Common myeloid progenitor, CD34-positive (primary cell): Measurements from ENCODE around the gene RMND5B. TPM values are rescaled to one million over a fixed set of nuclear protein-coding genes. Genes with fewer than 3 reads are reported as not detected.
"Not testable (repeated sequence)": the region's sequence is repeated elsewhere in the genome, so short reads cannot be mapped to it uniquely, and the experiment has no call there.

ENCODE experiments used
- CTCF ChIA-PET: fragments of 350-600 bp; sonication (Branson Sonifier 250); formaldehyde crosslinking; loops from one replicate; lab custom pipeline; 2021; ENCODE audit warnings: antibody characterized with exemption; lab: Charles Lee
- POLR2A ChIA-PET: fragments of 350-600 bp; sonication (Branson Sonifier 250); formaldehyde crosslinking; loops from one replicate; lab custom pipeline; 2021; ENCODE audit warnings: antibody characterized with exemption; lab: Charles Lee
- DNase-seq, 3 donors: peaks; one replicate each; pipeline versions ENCODE4 v3.0.0 to v3.0.0-alpha.2; 2013
- H3K27ac ChIP-seq, 2 experiments: 1 replicate in 1 of 2; 2 replicates in 1 of 2; pipeline ENCODE4 v1.7.0; 2013; ENCODE audit warnings: inconsistent platforms in 2 of 2, low read length in 2 of 2, mild to moderate bottlenecking in 2 of 2, low read depth in 1 of 2, moderate library complexity in 1 of 2; ENCODE audit not compliant: severe bottlenecking in 2 of 2, insufficient read depth in 1 of 2, poor library complexity in 1 of 2
- H3K27me3 ChIP-seq, 5 experiments: replicated peaks in 2 of 5; 1 replicate in 3 of 5; 2 replicates in 2 of 5; pipeline versions ENCODE4 v1.6.1 to v1.7.0; 2013; ENCODE audit warnings: low read length in 4 of 5, mild to moderate bottlenecking in 2 of 5, moderate library complexity in 2 of 5, inconsistent platforms in 1 of 5; ENCODE audit not compliant: insufficient read depth in 5 of 5, control insufficient read depth in 4 of 5
- H3K36me3 ChIP-seq, 4 experiments: 1 replicate in 2 of 4; 2 replicates in 2 of 4; pipeline versions ENCODE4 v1.6.1 to v1.7.0; 2013; ENCODE audit warnings: low read length in 3 of 4, control low read depth in 1 of 4, mild to moderate bottlenecking in 1 of 4; ENCODE audit not compliant: control insufficient read depth in 4 of 4, insufficient read depth in 4 of 4
- H3K4me1 ChIP-seq, 4 experiments: 1 replicate in 3 of 4; 2 replicates in 1 of 4; pipeline versions ENCODE4 v1.6.1 to v1.7.1; 2013; ENCODE audit warnings: low read length in 3 of 4, mild to moderate bottlenecking in 3 of 4, control low read depth in 1 of 4, inconsistent platforms in 1 of 4, moderate library complexity in 1 of 4; ENCODE audit not compliant: control insufficient read depth in 4 of 4, insufficient read depth in 4 of 4; ENCODE audit errors: control extremely low read depth in 1 of 4
- H3K4me3 ChIP-seq, 7 experiments: 1 replicate in 4 of 7; 2 replicates in 3 of 7; pipeline versions ENCODE4 v1.5.1 to v1.7.0; 2013; ENCODE audit warnings: mild to moderate bottlenecking in 7 of 7, low read length in 6 of 7, moderate library complexity in 6 of 7, inconsistent platforms in 2 of 7, low read depth in 2 of 7, control low read depth in 1 of 7; ENCODE audit not compliant: insufficient read depth in 4 of 7, control insufficient read depth in 1 of 7; ENCODE audit errors: extremely low read depth in 1 of 7
- H3K9me3 ChIP-seq, 5 experiments: 1 replicate in 4 of 5; 2 replicates in 1 of 5; pipeline versions ENCODE4 v1.6.1 to v1.7.1; 2013; ENCODE audit warnings: low read length in 4 of 5, mild to moderate bottlenecking in 2 of 5, inconsistent platforms in 1 of 5, low read depth in 1 of 5, moderate library complexity in 1 of 5; ENCODE audit not compliant: control insufficient read depth in 4 of 5, insufficient read depth in 2 of 5; ENCODE audit errors: control extremely low read depth in 1 of 5
- WGBS: methylation state at CpG from one replicate; pipeline ENCODE4 v1.1.5; 2013; ENCODE audit not compliant: insufficient coverage; 5-methylcytosine and 5-hydroxymethylcytosine counted together
- polyA plus RNA-seq: library from polyadenylated mRNA; unstranded; fragments of 120-200 nt; gene quantifications from one replicate; pipeline ENCODE4 v1.2.1, GENCODE V29; 2013

RMND5B gene, protein sequence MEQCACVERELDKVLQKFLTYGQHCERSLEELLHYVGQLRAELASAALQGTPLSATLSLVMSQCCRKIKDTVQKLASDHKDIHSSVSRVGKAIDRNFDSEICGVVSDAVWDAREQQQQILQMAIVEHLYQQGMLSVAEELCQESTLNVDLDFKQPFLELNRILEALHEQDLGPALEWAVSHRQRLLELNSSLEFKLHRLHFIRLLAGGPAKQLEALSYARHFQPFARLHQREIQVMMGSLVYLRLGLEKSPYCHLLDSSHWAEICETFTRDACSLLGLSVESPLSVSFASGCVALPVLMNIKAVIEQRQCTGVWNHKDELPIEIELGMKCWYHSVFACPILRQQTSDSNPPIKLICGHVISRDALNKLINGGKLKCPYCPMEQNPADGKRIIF
- polyA plus RNA-seq = 18.8 TPM

DNA sequence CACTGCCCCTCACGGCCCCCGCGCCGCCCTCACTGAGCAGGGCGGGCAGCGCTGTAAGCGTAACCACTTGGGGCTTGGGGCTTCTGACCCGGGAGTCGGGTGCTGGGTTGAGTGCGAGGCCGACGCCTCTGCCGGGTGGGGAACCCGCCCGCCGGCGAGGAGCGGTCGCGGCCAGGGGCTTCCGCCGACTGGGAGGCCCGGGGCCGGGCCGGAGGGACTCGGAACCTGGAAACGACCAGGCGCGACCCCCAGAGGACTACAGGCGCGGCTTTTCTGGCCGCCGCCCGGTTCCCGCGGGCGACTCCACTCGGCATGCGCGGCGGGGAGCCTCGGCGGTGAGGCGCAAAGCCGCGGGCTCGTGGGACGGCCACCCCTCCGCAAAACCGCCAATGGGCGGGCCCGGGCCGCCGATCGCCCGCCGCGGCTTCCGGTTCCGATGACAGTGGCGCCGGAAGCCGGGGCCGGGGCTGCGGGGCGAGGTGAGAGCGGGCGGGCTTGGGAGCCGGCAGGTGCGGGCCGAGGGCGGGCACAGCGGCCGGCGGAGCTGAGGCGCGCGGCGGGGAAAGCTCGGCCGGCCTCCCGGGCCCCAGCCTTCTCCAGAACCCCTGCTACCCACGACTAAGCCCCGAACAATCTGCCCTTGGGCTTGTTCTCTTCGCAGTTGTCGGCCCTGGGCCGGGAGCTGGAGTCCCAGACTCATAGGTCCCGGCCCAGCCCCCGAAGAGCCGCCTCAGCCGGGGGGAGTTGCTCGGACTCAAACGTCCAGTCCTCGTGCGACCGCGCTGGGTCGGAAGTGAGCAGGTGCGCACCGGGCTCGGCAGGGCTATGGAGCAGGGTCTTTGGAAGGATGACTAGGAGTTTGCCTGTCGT is at the start of gene RMND5B:
Gene RMND5B (plus strand): TSS at position 439 of the 870 bp plus-strand sequence. CDS start 7,106 bp downstream, outside the sequence.
- WGBS = under 1% methylated on average over 66 of the region's 102 CpGs
- Histone ChIP-seq H3K4me3 (peak within 1 kb of the TSS; percentile 43 to 86 (median 72)), H3K9me3 (no peaks in the 10 kb centered on the region), H3K36me3 (peaks cover 0 to 11% (median 7%) of the 10 kb centered on the region in 4 experiments), H3K27ac (peak within 1 kb of the TSS in 1 of 2 experiments; percentile 73), H3K4me1 (peaks cover 0 to 35% (median 28%) of the 10 kb centered on the region in 4 experiments), H3K27me3 (no peaks in the 10 kb centered on the region)
- ChIA-PET POLR2A (interaction anchor here (1.2 to 1.6 kb wide), 3 partner anchors 11 to 16 kb away, joined by 3 to 10 read pairs (median 7); no protein-coding TSS in a partner anchor), CTCF (interaction anchor here (0.7 to 5.4 kb wide), 5 partner anchors 10 to 55 kb away, joined by 3 to 33 read pairs (median 8); no protein-coding TSS in a partner anchor)
- DNase-seq = peak; percentile 80 to 89 (median 84)

DNA sequence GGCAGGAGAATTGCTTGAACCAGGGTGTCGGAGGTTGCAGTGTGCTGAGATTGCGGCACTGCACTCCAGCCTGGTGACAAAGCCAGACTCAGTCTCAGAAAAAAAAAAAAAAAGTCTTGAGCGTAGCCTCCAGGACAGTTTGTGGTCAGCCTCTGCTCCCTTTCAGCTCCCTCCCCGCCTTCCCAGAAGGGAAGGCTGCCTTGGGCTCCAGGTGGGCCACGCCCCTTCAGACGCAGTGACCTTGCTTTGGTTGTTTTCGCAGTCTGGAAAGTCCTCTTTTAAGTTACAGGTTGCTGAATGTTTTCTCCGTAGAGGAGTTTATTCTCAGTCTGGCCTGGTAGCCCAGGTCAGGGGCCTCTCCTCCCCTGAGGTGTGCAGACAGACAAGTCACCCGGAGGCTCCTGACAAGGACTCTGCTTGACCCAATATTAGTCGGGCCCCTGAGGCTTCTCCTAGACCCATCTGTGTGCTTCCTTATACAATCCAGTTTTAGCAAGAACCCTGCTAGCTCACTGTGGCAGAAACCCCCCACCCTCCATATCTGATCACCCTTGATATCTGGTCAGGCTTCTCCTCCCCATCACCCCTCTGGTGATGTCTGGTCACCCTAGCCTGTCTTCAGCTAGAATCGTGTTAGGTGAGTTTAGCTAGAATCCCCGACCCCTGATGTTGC is 49.1 kb upstream of the RMND5B start:
- Histone ChIP-seq H3K27me3 (peaks cover 0 to 7% (median 4%) of the 10 kb centered on the region in 5 experiments), H3K27ac (no peak overlapping the region), H3K36me3 (no peaks in the 10 kb centered on the region), H3K4me3 (no peak overlapping the region), H3K4me1 (peaks cover 0 to 4% (median 2%) of the 10 kb centered on the region in 4 experiments), H3K9me3 (no peaks in the 10 kb centered on the region)
- 97% methylated on average over 11 of the region's 12 CpGs for WGBS
- ChIA-PET POLR2A (no interaction called here), CTCF (interaction anchor here (1.1 to 12.2 kb wide), 3 partner anchors 12 to 71 kb away, joined by 3 to 458 read pairs (median 137); partner anchors contain the start of gene NHP2)
- no peak for DNase-seq

DNA sequence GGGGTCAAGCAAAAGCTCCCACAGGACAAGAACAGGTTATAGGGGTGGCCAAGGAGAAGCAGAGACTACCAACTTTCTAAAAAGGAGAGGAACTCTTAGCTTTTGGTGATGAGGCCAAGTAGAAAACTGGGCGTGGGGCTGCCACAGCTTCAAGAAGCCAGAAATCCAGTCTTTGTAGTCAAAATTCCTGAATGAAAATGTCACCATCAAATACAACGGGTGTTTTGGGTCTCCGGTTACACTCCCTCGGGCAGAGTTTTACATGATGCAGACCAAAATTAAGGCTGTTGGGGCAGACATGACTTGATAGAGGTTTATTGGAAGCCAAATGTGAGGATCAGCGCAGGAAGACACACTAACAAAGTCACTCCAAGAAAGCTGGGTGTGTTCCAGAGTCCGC is 46.9 kb upstream of the RMND5B start:
- DNase-seq = no peak
- H3K27ac ChIP-seq = no peak overlapping the region
- peaks cover 0 to 4% (median 2%) of the 10 kb centered on the region in 4 experiments for H3K4me1 ChIP-seq
- H3K9me3 ChIP-seq = no peaks in the 10 kb centered on the region
- peaks cover 0 to 7% (median 3%) of the 10 kb centered on the region in 5 experiments for H3K27me3 ChIP-seq
- ChIA-PET POLR2A (no interaction called here), CTCF (interaction anchor here (0.9 to 1.8 kb wide), 6 partner anchors 37 to 65 kb away, joined by 3 to 7 read pairs (median 4); no protein-coding TSS in a partner anchor)
- WGBS = 100% methylated on average over 5 of the region's 6 CpGs
- H3K36me3 ChIP-seq = no peaks in the 10 kb centered on the region
- H3K4me3 ChIP-seq = no peak overlapping the region

GRCh38 chr5:178085316-178085715 is 45.5 kb upstream of the RMND5B start:
- no peak for DNase-seq
- peaks cover 0 to 7% (median 3%) of the 10 kb centered on the region in 5 experiments for H3K27me3 ChIP-seq
- ChIA-PET POLR2A (no interaction called here), CTCF (interaction anchor here (1.6 kb wide), 1 partner anchor 59 kb away, joined by 6 read pairs; no protein-coding TSS in a partner anchor)
- H3K9me3 ChIP-seq = no peaks in the 10 kb centered on the region
- H3K36me3 ChIP-seq = no peaks in the 10 kb centered on the region
- H3K4me1 ChIP-seq = peaks cover 0 to 4% (median 2%) of the 10 kb centered on the region in 4 experiments
- H3K4me3 ChIP-seq = no peak overlapping the region
- H3K27ac ChIP-seq = no peak overlapping the region
- WGBS = 100% methylated on average over 1 of the region's 6 CpGs

GRCh38 chr5:178086266-178086665 is 44.5 kb upstream of the RMND5B start:
- Histone ChIP-seq H3K4me1 (peaks cover 0 to 4% (median 2%) of the 10 kb centered on the region in 4 experiments), H3K9me3 (peaks cover 0 to under 1% (median 0%) of the 10 kb centered on the region in 5 experiments), H3K36me3 (no peaks in the 10 kb centered on the region), H3K4me3 (no peak overlapping the region), H3K27ac (no peak overlapping the region), H3K27me3 (peaks cover 0 to 7% (median 3%) of the 10 kb centered on the region in 5 experiments)
- DNase-seq = no peak
- 61% methylated on average over 24 of the region's 25 CpGs for WGBS
- ChIA-PET CTCF (interaction anchor here (1.2 kb wide), 1 partner anchor 11 kb away, joined by 5 read pairs; no protein-coding TSS in a partner anchor), POLR2A (no interaction called here)

- H3K4me1 ChIP-seq, POLR2A ChIA-PET, H3K27me3 ChIP-seq, DNase-seq, H3K4me3 ChIP-seq, H3K36me3 ChIP-seq, H3K9me3 ChIP-seq, H3K27ac ChIP-seq: not testable (repeated sequence)
- 80% methylated on average over 2 of the region's 5 CpGs for WGBS
- CTCF ChIA-PET = interaction anchor here (1.2 kb wide), 1 partner anchor 11 kb away, joined by 5 read pairs; no protein-coding TSS in a partner anchor
These were observed 43.6 kb upstream of the RMND5B start for GRCh38 chr5:178087199-178087598.
